Hematopoietic multipotent progenitor cell (in vitro differentiated cells): Measurements from ENCODE around the gene CALR3. TPM values are rescaled to one million over a fixed set of nuclear protein-coding genes. Genes with fewer than 3 reads are reported as not detected.

ENCODE experiments used
- DNase-seq, 3 donors: peaks; one replicate each; pipeline ENCODE4 v3.0.0-alpha.2; 2011 to 2015; ENCODE audit warnings: low read depth in 2 of 3, low spot score in 2 of 3
- small RNA-seq: library from RNA; depleted of rRNA; stranded (forward); fragments of <200 nt; gene quantifications from one replicate; pipeline ENCODE3, GENCODE V24; 2012
- total RNA-seq: library from RNA; depleted of rRNA; stranded (reverse); fragments of >200 nt; gene quantifications from one replicate; pipeline ENCODE4 v1.2.3, GENCODE V29; 2012

The CALR3 gene
- total RNA-seq, 1 donor, result not detected

- DNase-seq, result peak in 2 of 3 donors; percentile 42 to 76
These were observed 59.8 kb downstream of the CALR3 start for GRCh38 chr19:16435999-16436650.

- DNase-seq, result peak in 1 of 3 donors; percentile 29
These were observed 60.6 kb downstream of the CALR3 start for GRCh38 chr19:16435238-16435917.

DNA sequence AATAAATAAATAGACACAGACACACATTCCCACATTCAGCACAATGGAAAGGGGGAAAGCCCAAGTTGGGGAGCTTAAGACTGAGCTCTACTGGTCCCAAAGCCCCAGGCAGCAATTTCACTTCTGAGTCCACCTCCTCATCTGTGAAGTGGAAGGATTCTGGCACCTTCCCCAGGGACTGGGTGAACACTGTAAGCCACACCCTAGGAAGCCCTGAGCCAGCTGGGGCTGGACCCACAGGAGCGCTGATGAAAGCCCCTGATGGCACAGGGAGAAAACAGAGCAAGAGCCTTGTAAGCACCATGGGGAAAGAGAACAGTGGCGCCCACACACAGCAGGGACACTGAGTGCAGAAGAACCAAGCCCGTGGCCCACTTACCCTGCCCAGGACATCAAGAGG, 62.0 kb downstream of the CALR3 start:
- no peak for DNase-seq

DNA sequence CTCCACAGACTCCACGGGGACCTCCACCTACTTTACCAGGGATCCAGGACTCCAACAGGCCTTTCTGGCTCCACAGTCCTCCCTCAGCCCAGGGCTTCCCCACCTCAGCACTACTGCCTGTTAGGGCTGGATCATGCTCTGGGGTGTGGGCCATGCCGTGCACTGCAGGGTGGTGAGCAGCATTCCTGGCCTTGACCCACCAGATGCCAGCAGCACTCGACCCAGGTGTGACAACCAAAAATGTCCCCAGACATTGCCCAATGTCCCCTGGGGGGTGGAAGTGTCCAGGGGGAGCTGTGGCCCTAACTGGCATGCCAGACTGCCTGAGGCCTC, 66.2 kb downstream of the CALR3 start:
- DNase-seq, result no peak

- DNase-seq, result no peak
These were observed 66.8 kb downstream of the CALR3 start for GRCh38 chr19:16429066-16429758.

Small RNA genes within 50 kb of the gene (small RNA-seq; reads per million reads assigned to genes)
- gene RN7SL146P, result not detected

Other genes starting within 250 kb of the CALR3 start
- gene KLF2, start 171.3 kb downstream of the CALR3 start, total RNA-seq, result 219 TPM
- gene EPS15L1, start 24.2 kb downstream of the CALR3 start, total RNA-seq, result 21.3 TPM
- gene C19orf44, start 227 bp upstream of the CALR3 start, total RNA-seq, result 3.2 TPM
- gene CHERP, start 46.3 kb upstream of the CALR3 start, total RNA-seq, result 13.2 TPM
- gene SLC35E1, start 76.2 kb upstream of the CALR3 start, total RNA-seq, result 49.3 TPM
- gene MED26, start 132.0 kb upstream of the CALR3 start, total RNA-seq, result 9.2 TPM
- gene SMIM7, start 164.0 kb upstream of the CALR3 start, total RNA-seq, result 32.9 TPM
- 0.54 TPM for gene TMEM38A, start 165.0 kb upstream of the CALR3 start, total RNA-seq
- not detected for gene NWD1, start 223.7 kb upstream of the CALR3 start, total RNA-seq